GM23248 (cell line): Measurements from ENCODE around the gene RAB19. TPM values are rescaled to one million over a fixed set of nuclear protein-coding genes. Genes with fewer than 3 reads are reported as not detected.

ENCODE experiments used
- DNase-seq: peaks from one replicate; pipeline ENCODE4 v3.0.0-alpha.2; 2015
- H2AFZ ChIP-seq: fragments of 200-600 bp; sonication (generic); 2 replicates; pipeline ENCODE4 v1.6.1; 2016; ENCODE audit warnings: antibody characterized with exemption
- H3F3A ChIP-seq: fragments of 200-600 bp; sonication (generic); 2 replicates; pipeline ENCODE4 v1.6.1; 2016; ENCODE audit warnings: mild to moderate bottlenecking, antibody characterized with exemption, mixed run types; ENCODE audit not compliant: insufficient read depth
- H3K27ac ChIP-seq: fragments of 200-600 bp; sonication (generic); 2 replicates; pipeline ENCODE4 v1.5.1; 2016; ENCODE audit warnings: mild to moderate bottlenecking
- H3K27me3 ChIP-seq: fragments of 200-600 bp; sonication (generic); replicated peaks from 2 replicates; pipeline ENCODE4 v1.6.1; 2016; ENCODE audit warnings: mild to moderate bottlenecking; ENCODE audit not compliant: insufficient read depth
- H3K36me3 ChIP-seq: fragments of 200-600 bp; sonication (generic); 2 replicates; pipeline ENCODE4 v1.6.1; 2016; ENCODE audit warnings: low read depth, mild to moderate bottlenecking
- H3K4me1 ChIP-seq: fragments of 200-600 bp; sonication (generic); 2 replicates; pipeline ENCODE4 v1.6.1; 2016; ENCODE audit warnings: mild to moderate bottlenecking; ENCODE audit not compliant: insufficient read depth
- H3K4me2 ChIP-seq: fragments of 200-600 bp; sonication (generic); one replicate; pipeline ENCODE4 v1.6.1; 2016; ENCODE audit warnings: mild to moderate bottlenecking; ENCODE audit not compliant: unreplicated experiment
- H3K4me3 ChIP-seq: fragments of 200-600 bp; sonication (generic); 2 replicates; pipeline ENCODE4 v1.5.1; 2016; ENCODE audit warnings: mild to moderate bottlenecking
- H3K79me2 ChIP-seq: fragments of 200-600 bp; sonication (generic); 2 replicates; pipeline ENCODE4 v1.6.1; 2016; ENCODE audit warnings: mild to moderate bottlenecking; ENCODE audit not compliant: insufficient read depth
- H3K9ac ChIP-seq: fragments of 200-600 bp; sonication (generic); 2 replicates; pipeline ENCODE4 v1.6.1; 2016; ENCODE audit warnings: mild to moderate bottlenecking
- H3K9me2 ChIP-seq: fragments of 200-600 bp; sonication (generic); 2 replicates; pipeline ENCODE4 v1.6.1; 2016; ENCODE audit warnings: mixed run types, mild to moderate bottlenecking, moderate library complexity; ENCODE audit not compliant: insufficient read depth
- H3K9me3 ChIP-seq: fragments of 200-600 bp; sonication (generic); one replicate; pipeline ENCODE4 v1.6.1; 2017; ENCODE audit warnings: low read depth
- H4K20me1 ChIP-seq: fragments of 200-600 bp; sonication (generic); 2 replicates; pipeline ENCODE4 v1.6.0; 2016; ENCODE audit not compliant: insufficient read depth
- EZH2 ChIP-seq: fragments of 200-600 bp; sonication (generic); IDR thresholded peaks from 2 replicates; pipeline ENCODE4 v1.6.1; 2018; ENCODE audit warnings: antibody characterized with exemption, mild to moderate bottlenecking; ENCODE audit not compliant: insufficient read depth, poor library complexity, severe bottlenecking
- EZH2phosphoT487 ChIP-seq: fragments of 200-600 bp; sonication (generic); IDR thresholded peaks from 2 replicates; pipeline ENCODE4 v1.6.1; 2018; ENCODE audit warnings: antibody characterized with exemption, moderate library complexity, mild to moderate bottlenecking, low read depth; ENCODE audit not compliant: insufficient read depth
- WGBS, 2 experiments: methylation state at CpG; one replicate each; pipeline ENCODE4 v1.1.6; 2015 to 2017; ENCODE audit warnings: low lambda C conversion rate in 2 of 2, low coverage in 1 of 2; ENCODE audit errors: missing lambda C conversion rate in 2 of 2; 5-methylcytosine and 5-hydroxymethylcytosine counted together
- in situ Hi-C: fragments of 300-500 bp; cut with MboI; formaldehyde crosslinking; loops from 2 replicates; pipeline ENCODE4 v1.15.0; 2020
- polyA plus RNA-seq: library from polyadenylated mRNA; unstranded; fragments of >200 nt; fragmentation: Nextera tagmentation; extraction: Ambion mirVana; gene quantifications from 2 replicates; pipeline ENCODE4 v1.2.1, GENCODE V29; 2016
- total RNA-seq: library from RNA; depleted of rRNA; stranded (reverse); fragments of >200 nt; shearing (Covaris generic); gene quantifications from 2 replicates; pipeline ENCODE4 v1.2.3, GENCODE V29; 2014

The RAB19 gene
- total and polyA plus RNA-seq, 2 experiments from 2014 or later = not detected

- WGBS, 2 experiments = 1 to 2% methylated on average over 32 to 61 of the region's 66 CpGs
- H4K20me1 ChIP-seq = peaks cover 19% of the 10 kb centered on the region; the same call in 1 of the 2 replicates
- peak within 1 kb of the TSS; percentile 76 for H2AFZ ChIP-seq
- TF ChIP-seq EZH2phosphoT487 = no peak
- no peak for TF ChIP-seq EZH2
- no peaks in the 10 kb centered on the region for H3K36me3 ChIP-seq
- H3F3A ChIP-seq = peaks cover 18% of the 10 kb centered on the region
- H3K4me2 ChIP-seq = peak within 1 kb of the TSS; percentile 88
- H3K4me3 ChIP-seq = peak within 1 kb of the TSS; percentile 92
- DNase-seq = peak; percentile 94
- H3K79me2 ChIP-seq = peaks cover 49% of the 10 kb centered on the region
- peaks cover 28% of the 10 kb centered on the region for H3K4me1 ChIP-seq
- H3K9me2 ChIP-seq = no peaks in the 10 kb centered on the region
- no peaks in the 10 kb centered on the region for H3K9me3 ChIP-seq
- peak within 1 kb of the TSS; percentile 96 for H3K9ac ChIP-seq
- H3K27ac ChIP-seq = peak within 1 kb of the TSS; percentile 74
- no peaks in the 10 kb centered on the region for H3K27me3 ChIP-seq
- in situ Hi-C loops = no loop called here
These were observed 5.8 kb upstream of the RAB19 start, which contains the start of gene SLC37A3 for GRCh38 chr7:140397784-140398750. SLC37A3 (minus strand) TSS chr7:140398530; CDS start chr7:140382526, 16,004 bp downstream.

DNA sequence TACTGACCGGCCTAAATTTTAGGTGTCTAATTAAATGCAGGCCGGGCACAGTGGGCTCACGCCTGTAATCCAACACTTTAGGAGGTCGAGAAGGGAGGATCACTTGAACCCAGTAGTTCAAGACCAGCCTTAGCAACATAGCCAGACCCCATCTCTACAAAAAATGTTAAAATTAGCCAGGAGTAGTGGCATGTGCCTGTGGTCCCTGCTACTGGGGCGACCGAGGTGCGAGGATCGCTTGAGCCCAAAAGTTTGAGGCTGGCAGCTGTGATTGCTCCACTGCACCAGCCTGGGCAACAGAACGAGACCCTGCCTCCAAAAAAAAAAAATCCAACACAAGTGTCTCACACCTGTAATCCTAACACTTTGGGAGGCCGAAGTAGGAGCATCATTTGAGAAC is 5.0 kb upstream of the RAB19 start:
- peak overlapping the region; percentile 69 for H3K4me2 ChIP-seq
- in situ Hi-C loops = no loop called here
- DNase-seq = no peak
- no peaks in the 10 kb centered on the region for H3K9me2 ChIP-seq
- peak overlapping the region; percentile 92; the same call in 1 of the 2 replicates for H3K4me3 ChIP-seq
- no peaks in the 10 kb centered on the region for H3K9me3 ChIP-seq
- H3K36me3 ChIP-seq = no peaks in the 10 kb centered on the region
- H4K20me1 ChIP-seq = peaks cover 19% of the 10 kb centered on the region; the same call in 1 of the 2 replicates
- no peak overlapping the region for H3K27ac ChIP-seq
- H3K27me3 ChIP-seq = no peaks in the 10 kb centered on the region
- H3F3A ChIP-seq = peaks cover 18% of the 10 kb centered on the region
- H3K79me2 ChIP-seq = peaks cover 41% of the 10 kb centered on the region
- peaks cover 28% of the 10 kb centered on the region for H3K4me1 ChIP-seq
- H2AFZ ChIP-seq = no peak overlapping the region
- TF ChIP-seq EZH2phosphoT487 (no peak), EZH2 (no peak)
- H3K9ac ChIP-seq = no peak overlapping the region
- 44 to 47% methylated on average over 10 of the region's 10 CpGs for WGBS, 2 experiments

GRCh38 chr7:140400381-140400780 is 3.5 kb upstream of the RAB19 start:
- H3K4me2 ChIP-seq = no peak overlapping the region
- H3K27ac ChIP-seq = no peak overlapping the region
- no peaks in the 10 kb centered on the region for H3K9me2 ChIP-seq

DNA sequence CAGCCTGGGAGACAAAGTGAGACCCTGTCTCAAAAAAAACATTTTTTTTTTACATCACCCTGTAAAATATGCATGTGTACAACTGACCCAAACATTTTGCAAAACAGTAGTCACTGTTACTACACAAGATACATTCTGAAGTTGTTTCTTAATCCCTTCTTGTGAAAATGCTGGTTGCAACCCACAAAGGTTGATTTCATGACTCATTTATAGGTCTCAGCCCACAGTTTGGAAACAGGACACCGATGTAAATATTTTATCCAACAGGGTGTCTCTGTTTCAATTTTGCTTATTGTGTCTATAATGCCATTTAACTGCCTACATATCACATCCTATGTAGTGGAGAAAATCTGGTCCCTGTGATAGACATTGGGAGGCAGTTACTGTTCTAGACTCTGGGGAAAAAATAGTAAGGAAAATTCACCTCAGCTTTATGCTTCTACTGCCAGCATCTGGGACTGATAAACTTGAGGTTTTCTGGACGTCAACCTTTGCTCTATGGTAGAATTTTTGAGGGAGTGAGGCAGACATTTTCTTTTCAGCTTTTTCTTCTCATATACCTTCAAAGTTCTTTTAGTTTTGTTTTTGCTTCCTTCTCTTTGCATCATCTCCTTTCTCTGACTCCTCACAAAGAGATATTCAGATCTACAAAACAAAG is 1.6 kb upstream of the RAB19 start:
- Histone ChIP-seq H3F3A (peaks cover 17% of the 10 kb centered on the region), H3K79me2 (peaks cover 7% of the 10 kb centered on the region), H3K4me2 (peak overlapping the region; percentile 36), H3K9ac (peak overlapping the region; percentile 2; the same call in 1 of the 2 replicates), H3K4me1 (peaks cover 12% of the 10 kb centered on the region), H3K27me3 (no peaks in the 10 kb centered on the region), H3K27ac (peak overlapping the region; percentile 36), H3K9me2 (no peaks in the 10 kb centered on the region), H3K4me3 (no peak overlapping the region), H4K20me1 (no peaks in the 10 kb centered on the region), H3K36me3 (no peaks in the 10 kb centered on the region), H2AFZ (peak overlapping the region; percentile 47), H3K9me3 (no peaks in the 10 kb centered on the region)
- TF ChIP-seq EZH2phosphoT487 (no peak), EZH2 (no peak)
- in situ Hi-C loops = no loop called here
- DNase-seq = peak; percentile 83
- 17 to 33% methylated on average over 2 of the region's 2 CpGs for WGBS, 2 experiments

More at GRCh38 chr7:140400381-140400780, 3.5 kb upstream of the RAB19 start:
- peaks cover 28% of the 10 kb centered on the region for H3K4me1 ChIP-seq
- DNase-seq = no peak
- in situ Hi-C loops = no loop called here
- no peak overlapping the region for H3K4me3 ChIP-seq
- no peaks in the 10 kb centered on the region for H3K36me3 ChIP-seq
- peaks cover 11% of the 10 kb centered on the region; the same call in 1 of the 2 replicates for H4K20me1 ChIP-seq
- H3F3A ChIP-seq = peaks cover 18% of the 10 kb centered on the region
- no peak overlapping the region for H3K9ac ChIP-seq
- H3K9me3 ChIP-seq = no peaks in the 10 kb centered on the region
- no peak overlapping the region for H2AFZ ChIP-seq
- H3K27me3 ChIP-seq = no peaks in the 10 kb centered on the region
- 49 to 55% methylated on average over 3 of the region's 3 CpGs for WGBS, 2 experiments
- peaks cover 26% of the 10 kb centered on the region for H3K79me2 ChIP-seq
- TF ChIP-seq EZH2 = no peak
- no peak for TF ChIP-seq EZH2phosphoT487
